ENCODE results near the gene DTWD2.

GRCh38 chr5:118834710-118835109 is 153.6 kb downstream of the DTWD2 start:
- TF ChIP-seq POLR2A (IDR thresholded peaks at IDR 0.05) (no peak), CTCF (IDR thresholded peaks at IDR 0.05) (no peak), EP300 (IDR thresholded peaks at IDR 0.05) (no peak)
